DMS 273 (cell line): ENCODE results near the gene MSTO1.
"Not testable (repeated sequence)": the region's sequence is repeated elsewhere in the genome, so short reads cannot be mapped to it uniquely, and the experiment has no call there.

Experiments
- DNase-seq: peaks from one replicate; lab custom pipeline; 2025; ENCODE audit not compliant: unreplicated experiment; lab: John Stamatoyannopoulos, UW

The MSTO1 gene

GRCh38 chr1:155613226-155613625 is 3.2 kb downstream of the MSTO1 start:
- DNase-seq: not testable (repeated sequence)

GRCh38 chr1:155622191-155622590 is 12.2 kb downstream of the MSTO1 start:
- no peak for DNase-seq

- no peak for DNase-seq
These were observed 13.3 kb downstream of the MSTO1 start for GRCh38 chr1:155623357-155623756.

- not testable (repeated sequence) for DNase-seq
These were observed 16.4 kb downstream of the MSTO1 start for GRCh38 chr1:155626428-155626827.

- no peak for DNase-seq
These were observed 26.6 kb downstream of the MSTO1 start for GRCh38 chr1:155636397-155637153.

GRCh38 chr1:155640367-155640766 is 30.3 kb downstream of the MSTO1 start:
- no peak for DNase-seq

- peak; percentile 15 for DNase-seq
These were observed 32.7 kb downstream of the MSTO1 start for GRCh38 chr1:155642559-155643180.

GRCh38 chr1:155643230-155643629 is 33.2 kb downstream of the MSTO1 start:
- no peak for DNase-seq

GRCh38 chr1:155645034-155645598 is 35.1 kb downstream of the MSTO1 start:
- peak; percentile 34 for DNase-seq

GRCh38 chr1:155645648-155646047 is 35.6 kb downstream of the MSTO1 start:
- DNase-seq: no peak

- no peak for DNase-seq
These were observed 36.3 kb downstream of the MSTO1 start for GRCh38 chr1:155646307-155646706.

- DNase-seq: peak; percentile 64
These were observed 38.5 kb downstream of the MSTO1 start for GRCh38 chr1:155648207-155649147.

GRCh38 chr1:155649676-155650075 is 39.7 kb downstream of the MSTO1 start:
- no peak for DNase-seq

GRCh38 chr1:155650231-155650757 is 40.3 kb downstream of the MSTO1 start:
- DNase-seq: peak; percentile 43

- DNase-seq: peak; percentile 46
These were observed 42.0 kb downstream of the MSTO1 start for GRCh38 chr1:155651861-155652661.

- no peak for DNase-seq
These were observed 42.9 kb downstream of the MSTO1 start for GRCh38 chr1:155652951-155653350.

GRCh38 chr1:155657463-155657862 is 47.4 kb downstream of the MSTO1 start:
- DNase-seq: peak; percentile 43

GRCh38 chr1:155661239-155661638 is 51.2 kb downstream of the MSTO1 start:
- peak; percentile 8 for DNase-seq
